Activated CD4-positive, alpha-beta T cell treated with anti-CD3 and anti-CD28 coated beads, Interleukin-2, amount 10 ng/mL, durations not matched to agents 7 days and 5 days (primary cell): ENCODE data around the gene HYCC1. TPM values are rescaled to one million over a fixed set of nuclear protein-coding genes. Genes with fewer than 3 reads are reported as not detected.
"Not testable (repeated sequence)": the region's sequence is repeated elsewhere in the genome, so short reads cannot be mapped to it uniquely, and the experiment has no call there.

Experiments used
- CTCF ChIA-PET: fragments of 350-600 bp; sonication (Branson Sonifier 250); formaldehyde crosslinking; loops from one replicate; lab custom pipeline; 2021; ENCODE audit warnings: antibody characterized with exemption; lab: Charles Lee
- POLR2A ChIA-PET: fragments of 350-600 bp; sonication (Branson Sonifier 250); formaldehyde crosslinking; loops from one replicate; lab custom pipeline; 2021; ENCODE audit warnings: antibody characterized with exemption; lab: Charles Lee
- DNase-seq: peaks from one replicate; pipeline ENCODE4 v3.0.0-alpha.2; 2020
- H3K27ac Mint-ChIP-seq: one replicate; pipeline ENCODE4 v1.8.0; 2021; ENCODE audit warnings: mild to moderate bottlenecking, moderate library complexity, mixed read lengths
- H3K27me3 Mint-ChIP-seq: one replicate; pipeline ENCODE4 v1.8.0; 2021; ENCODE audit warnings: mixed read lengths
- H3K36me3 Mint-ChIP-seq: one replicate; pipeline ENCODE4 v1.8.0; 2021; ENCODE audit warnings: low read depth, mixed read lengths
- H3K4me1 Mint-ChIP-seq: one replicate; pipeline ENCODE4 v1.8.0; 2021; ENCODE audit warnings: mixed read lengths
- H3K4me3 Mint-ChIP-seq: one replicate; pipeline ENCODE4 v1.8.0; 2021; ENCODE audit warnings: mild to moderate bottlenecking, moderate library complexity, mixed read lengths
- H3K9me3 Mint-ChIP-seq: one replicate; pipeline ENCODE4 v1.8.0; 2021; ENCODE audit warnings: mixed read lengths
- total RNA-seq, 2 experiments: library from RNA; stranded (reverse); gene quantifications; one replicate each; pipeline ENCODE4 v1.2.3, GENCODE V29; 2021

HYCC1 gene
- total RNA-seq, result 10 to 100 TPM; 47.2 to 54.2 TPM

DNA sequence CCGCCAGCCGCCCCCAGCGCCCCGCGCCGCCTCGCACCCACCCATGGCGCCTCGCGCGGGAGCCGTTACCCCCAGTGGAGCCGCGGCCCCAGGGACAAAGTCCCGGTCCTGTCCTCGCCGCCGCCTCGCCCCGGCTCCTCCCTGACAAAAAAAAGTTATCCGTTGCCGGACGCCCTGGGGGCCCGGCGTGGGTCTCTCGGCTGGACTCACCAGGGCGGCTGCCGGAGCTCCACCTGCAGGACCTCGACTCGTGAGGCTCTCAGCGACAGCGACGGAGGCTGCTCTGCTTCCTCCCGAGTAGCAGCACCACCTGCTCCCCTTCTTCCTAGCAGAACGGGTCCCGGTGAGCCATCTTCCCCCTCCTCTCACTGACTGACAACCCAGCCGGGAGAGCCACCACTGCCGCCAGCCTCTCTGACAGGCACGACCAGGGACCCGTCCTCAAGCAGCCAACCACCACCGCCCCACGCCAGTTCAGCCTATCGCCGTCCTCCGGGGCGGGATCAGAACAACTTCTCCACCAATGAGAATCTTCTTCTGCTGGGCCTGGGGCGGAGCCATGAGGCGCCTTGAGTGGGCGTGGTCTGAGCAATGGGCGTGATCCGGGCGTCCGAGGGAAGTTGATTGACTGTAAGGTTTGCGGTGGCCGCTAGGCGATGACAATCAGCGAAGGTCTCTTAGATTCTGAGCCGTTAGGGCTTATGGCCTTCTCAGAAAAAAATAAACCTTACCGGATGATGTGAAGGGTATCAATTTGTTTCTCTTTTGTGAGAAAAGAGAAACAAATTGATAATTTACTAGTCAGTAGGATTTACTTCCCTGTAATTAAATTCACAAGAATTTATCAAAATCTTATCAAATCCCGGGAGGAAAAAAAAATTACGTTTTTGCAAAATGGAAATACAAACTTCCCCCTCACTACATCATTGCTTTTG lies at the start of gene HYCC1:
Gene HYCC1, minus strand, starts transcription at position 416 of the 935 bp plus-strand sequence. CDS start 23,019 bp downstream, outside the sequence.
- ChIA-PET CTCF (interaction anchor here (1.7 to 2.1 kb wide), 2 partner anchors 10 to 13 kb away, joined by 5 to 10 read pairs; no protein-coding TSS in a partner anchor), POLR2A (no interaction called here)
- peaks cover 17% of the 10 kb centered on the region for H3K36me3 Mint-ChIP-seq

DNA sequence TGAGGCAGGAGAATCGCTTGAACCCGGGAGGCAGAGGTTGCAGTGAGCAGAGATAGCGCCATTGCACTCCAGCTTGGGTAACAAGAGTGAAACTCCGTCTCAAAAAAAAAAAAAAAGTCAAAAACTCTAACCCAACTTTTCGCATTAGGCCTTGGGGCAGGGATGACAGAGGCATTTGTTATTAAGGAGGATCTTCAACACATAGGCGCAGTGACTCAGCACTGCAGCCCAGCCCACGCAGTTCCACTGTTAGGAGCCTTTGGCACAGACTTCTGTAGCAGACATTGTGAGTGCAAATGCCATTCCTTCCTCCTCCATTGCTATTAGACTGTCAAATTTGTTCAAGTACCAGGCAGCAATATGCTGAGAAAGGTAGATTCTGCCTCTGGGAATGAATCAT lies 48.5 kb upstream of the HYCC1 start:
- Mint-ChIP-seq H3K27me3 (no peaks in the 10 kb centered on the region), H3K36me3 (no peaks in the 10 kb centered on the region), H3K9me3 (no peaks in the 10 kb centered on the region), H3K4me3 (no peak overlapping the region), H3K27ac (no peak overlapping the region), H3K4me1 (no peaks in the 10 kb centered on the region)
- ChIA-PET CTCF (no interaction called here), POLR2A (no interaction called here)
- DNase-seq, result no peak

More for the DNA sequence above, at the start of gene HYCC1:
- Mint-ChIP-seq H3K27ac (peak within 1 kb of the TSS; percentile 96), H3K9me3 (peaks cover 7% of the 10 kb centered on the region), H3K4me1 (peaks cover 35% of the 10 kb centered on the region), H3K4me3 (peak within 1 kb of the TSS; percentile 94), H3K27me3 (no peaks in the 10 kb centered on the region)
- peak; percentile 99 for DNase-seq

DNA sequence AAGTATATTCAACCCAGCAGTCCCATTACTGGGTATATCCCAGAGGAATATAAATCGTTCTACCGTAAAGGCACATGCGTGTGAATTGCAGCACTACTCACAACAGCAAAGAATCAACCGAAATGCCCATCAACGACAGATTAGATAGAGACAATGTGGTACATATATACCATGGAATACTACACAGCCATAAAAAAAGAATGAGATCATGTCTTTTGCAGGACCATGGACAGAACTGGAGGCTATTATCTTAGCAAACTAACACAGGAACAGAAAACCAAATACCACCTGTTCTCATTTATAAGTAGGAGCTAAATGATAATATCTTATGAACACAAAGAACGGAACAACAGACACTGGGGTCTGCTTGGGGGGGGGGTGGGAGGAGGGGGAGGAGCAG lies 47.4 kb upstream of the HYCC1 start:
- CTCF ChIA-PET, result no interaction called here
- no peaks in the 10 kb centered on the region for H3K9me3 Mint-ChIP-seq
- no peak for DNase-seq
- H3K36me3 Mint-ChIP-seq, result no peaks in the 10 kb centered on the region
- no peaks in the 10 kb centered on the region for H3K27me3 Mint-ChIP-seq
- H3K4me1 Mint-ChIP-seq, result no peaks in the 10 kb centered on the region
- H3K27ac Mint-ChIP-seq, result no peak overlapping the region
- no peak overlapping the region for H3K4me3 Mint-ChIP-seq
- POLR2A ChIA-PET, result no interaction called here

DNA sequence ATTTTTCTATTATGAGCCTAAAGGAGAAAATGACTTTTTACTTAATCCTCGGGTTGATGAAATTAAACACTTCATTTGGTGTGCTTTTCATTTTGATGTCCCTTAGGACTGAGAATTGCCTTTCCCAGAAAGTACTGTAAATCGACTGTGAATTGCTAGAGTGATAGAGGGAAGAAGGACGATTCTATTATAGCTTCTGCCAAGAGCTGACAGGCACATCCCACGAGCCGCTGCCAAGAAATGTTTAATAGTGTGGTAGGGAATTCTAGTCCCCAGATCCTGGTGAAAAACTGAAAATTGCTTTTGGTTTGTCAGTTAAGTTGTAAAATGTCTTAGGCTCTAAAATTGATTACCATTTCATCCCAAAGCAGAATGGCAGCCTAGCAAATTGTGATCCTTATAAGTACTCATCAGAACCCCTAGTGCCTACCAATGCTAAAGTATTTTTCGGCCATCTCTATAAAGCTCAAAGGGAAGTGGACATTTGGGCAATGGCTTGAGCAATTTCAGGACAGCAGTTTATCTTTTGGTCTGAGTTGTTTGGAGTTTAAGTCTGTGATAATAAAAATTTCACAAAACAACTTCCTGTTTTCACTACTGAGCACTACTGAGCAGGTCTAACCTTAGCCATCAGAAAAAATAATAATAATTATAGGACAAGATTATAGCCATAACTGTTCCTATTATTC lies 44.6 kb upstream of the HYCC1 start:
- Mint-ChIP-seq H3K27me3 (no peaks in the 10 kb centered on the region), H3K4me1 (peaks cover 4% of the 10 kb centered on the region), H3K27ac (no peak overlapping the region), H3K4me3 (no peak overlapping the region), H3K9me3 (no peaks in the 10 kb centered on the region), H3K36me3 (no peaks in the 10 kb centered on the region)
- POLR2A ChIA-PET, result interaction anchor here (0.6 kb wide), 1 partner anchor 212 kb away, joined by 3 read pairs; no protein-coding TSS in a partner anchor
- DNase-seq, result no peak
- CTCF ChIA-PET, result no interaction called here

DNA sequence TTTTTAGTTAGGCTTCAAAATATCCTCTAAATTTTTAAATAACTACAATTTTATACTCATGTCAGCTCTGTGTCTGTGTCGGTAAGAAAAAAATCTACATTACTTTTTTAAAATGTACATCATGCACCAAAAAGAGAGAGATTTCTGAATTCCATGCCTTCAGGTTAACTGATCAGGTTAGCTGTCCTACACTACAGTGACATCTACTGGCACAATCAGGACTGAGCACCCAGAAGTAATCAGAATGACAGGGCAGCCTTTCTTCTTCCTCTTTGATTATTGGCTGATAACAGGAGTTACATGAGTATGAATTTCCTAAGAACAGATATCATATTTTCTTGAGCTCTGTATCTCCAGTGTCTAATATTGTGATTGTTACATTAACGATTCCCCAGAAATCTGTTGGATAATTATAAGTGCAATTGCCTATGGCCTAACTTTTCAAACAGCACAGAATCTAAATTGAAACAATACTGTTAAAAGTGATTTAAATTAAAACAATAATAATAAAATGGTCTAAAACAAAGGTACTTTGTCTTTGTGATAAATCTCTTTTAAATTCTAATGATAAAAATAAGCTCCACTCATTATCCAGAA lies 41.8 kb upstream of the HYCC1 start:
- POLR2A ChIA-PET, result no interaction called here

DNA sequence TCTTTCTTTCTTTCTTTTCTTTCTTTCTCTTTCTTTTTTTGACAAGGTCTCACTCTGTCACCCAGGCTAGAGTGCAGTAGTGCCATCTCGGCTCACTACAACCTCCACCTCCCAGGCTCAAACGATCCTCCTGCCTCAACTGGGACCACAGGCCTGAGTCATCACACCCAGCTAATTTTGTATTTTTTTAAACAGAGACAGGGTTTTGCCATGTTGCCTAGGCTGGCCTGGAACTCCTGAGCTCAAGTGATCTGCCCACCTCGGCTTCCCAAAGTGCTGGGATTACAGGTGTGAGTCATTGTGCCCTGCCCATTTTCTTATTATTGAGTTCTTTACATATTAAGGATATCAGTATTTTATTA lies 37.2 kb upstream of the HYCC1 start:
- H3K4me1 Mint-ChIP-seq, POLR2A ChIA-PET, H3K4me3 Mint-ChIP-seq, H3K36me3 Mint-ChIP-seq, H3K9me3 Mint-ChIP-seq, H3K27ac Mint-ChIP-seq, CTCF ChIA-PET, H3K27me3 Mint-ChIP-seq, DNase-seq: not testable (repeated sequence)

More for the DNA sequence above, 41.8 kb upstream of the HYCC1 start:
- Mint-ChIP-seq H3K4me1 (peaks cover 4% of the 10 kb centered on the region), H3K27ac (no peak overlapping the region), H3K9me3 (no peaks in the 10 kb centered on the region), H3K27me3 (no peaks in the 10 kb centered on the region), H3K36me3 (no peaks in the 10 kb centered on the region), H3K4me3 (no peak overlapping the region)
- CTCF ChIA-PET, result interaction anchor here (0.7 to 2.7 kb wide), 17 partner anchors 12 to 495 kb away, joined by 3 to 10 read pairs (median 4); partner anchors contain the start of gene IL6
- peak; percentile 75 for DNase-seq

DNA sequence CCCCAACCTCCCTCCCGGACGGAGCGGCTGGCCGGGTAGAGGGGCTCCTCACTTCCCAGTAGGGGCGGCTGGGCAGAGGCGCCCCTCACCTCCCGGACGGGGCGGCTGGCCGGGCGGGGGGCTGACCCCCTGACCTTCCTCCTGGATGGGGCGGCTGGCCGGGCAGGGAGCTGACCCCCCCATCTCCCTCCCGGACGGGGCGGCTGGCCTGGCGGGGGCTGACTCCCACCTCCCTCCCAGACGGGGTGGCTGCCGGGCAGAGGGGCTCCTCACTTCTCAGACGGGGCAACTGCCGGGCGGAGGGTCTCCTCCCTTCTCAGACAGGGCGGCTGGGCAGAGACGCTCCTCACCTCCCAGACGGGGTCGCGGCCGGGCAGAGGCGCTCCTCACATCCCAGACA lies 32.4 kb upstream of the HYCC1 start:
- H3K4me1 Mint-ChIP-seq, H3K4me3 Mint-ChIP-seq, DNase-seq, CTCF ChIA-PET, H3K36me3 Mint-ChIP-seq, POLR2A ChIA-PET, H3K27ac Mint-ChIP-seq, H3K27me3 Mint-ChIP-seq, H3K9me3 Mint-ChIP-seq: not testable (repeated sequence)

DNA sequence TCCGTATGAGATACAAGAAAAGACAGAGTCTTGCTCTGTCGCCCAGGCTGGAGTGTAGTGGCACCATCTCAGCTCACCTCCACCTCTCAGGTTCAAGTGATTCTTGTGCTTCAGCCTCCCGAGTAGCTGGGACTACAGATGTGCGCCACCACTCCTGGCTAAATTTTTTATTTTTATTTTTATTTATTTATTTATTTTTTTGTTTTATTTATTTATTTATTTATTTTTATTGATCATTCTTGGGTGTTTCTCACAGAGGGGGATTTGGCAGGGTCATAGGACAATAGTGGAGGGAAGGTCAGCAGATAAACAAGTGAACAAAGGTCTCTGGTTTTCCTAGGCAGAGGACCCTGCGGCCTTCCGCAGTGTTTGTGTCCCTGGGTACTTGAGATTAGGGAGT lies 31.2 kb upstream of the HYCC1 start:
- H3K4me1 Mint-ChIP-seq, H3K27me3 Mint-ChIP-seq, H3K9me3 Mint-ChIP-seq, DNase-seq, H3K4me3 Mint-ChIP-seq, H3K27ac Mint-ChIP-seq, H3K36me3 Mint-ChIP-seq, POLR2A ChIA-PET: not testable (repeated sequence)
- CTCF ChIA-PET, result interaction anchor here (1.0 to 2.7 kb wide), 2 partner anchors 11 to 260 kb away, joined by 3 to 9 read pairs; no protein-coding TSS in a partner anchor

DNA sequence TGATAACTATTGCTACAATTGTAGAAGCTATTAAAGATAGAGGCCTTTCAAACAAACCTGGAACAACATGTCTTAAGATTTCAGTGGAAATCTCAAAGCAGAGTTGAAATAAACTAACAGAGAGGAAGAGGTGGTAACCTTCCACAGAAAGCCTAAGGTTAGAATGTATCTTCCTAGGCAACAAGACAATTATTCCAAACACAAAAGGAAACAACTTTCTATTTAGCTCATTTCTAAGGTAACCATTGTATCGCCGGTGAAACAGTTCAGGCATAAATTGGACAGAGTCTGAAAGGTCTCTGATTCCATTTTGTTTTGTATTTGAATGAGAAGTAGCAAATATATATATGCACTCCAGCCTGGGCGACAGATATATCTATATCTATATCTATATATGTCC lies 30.7 kb upstream of the HYCC1 start:
- CTCF ChIA-PET, result interaction anchor here (0.8 to 2.7 kb wide), 3 partner anchors 11 to 259 kb away, joined by 3 to 9 read pairs (median 3); no protein-coding TSS in a partner anchor
- Mint-ChIP-seq H3K4me3 (no peak overlapping the region), H3K36me3 (no peaks in the 10 kb centered on the region), H3K27me3 (no peaks in the 10 kb centered on the region), H3K4me1 (no peaks in the 10 kb centered on the region), H3K9me3 (no peaks in the 10 kb centered on the region), H3K27ac (no peak overlapping the region)
- no peak for DNase-seq
- POLR2A ChIA-PET, result no interaction called here

DNA sequence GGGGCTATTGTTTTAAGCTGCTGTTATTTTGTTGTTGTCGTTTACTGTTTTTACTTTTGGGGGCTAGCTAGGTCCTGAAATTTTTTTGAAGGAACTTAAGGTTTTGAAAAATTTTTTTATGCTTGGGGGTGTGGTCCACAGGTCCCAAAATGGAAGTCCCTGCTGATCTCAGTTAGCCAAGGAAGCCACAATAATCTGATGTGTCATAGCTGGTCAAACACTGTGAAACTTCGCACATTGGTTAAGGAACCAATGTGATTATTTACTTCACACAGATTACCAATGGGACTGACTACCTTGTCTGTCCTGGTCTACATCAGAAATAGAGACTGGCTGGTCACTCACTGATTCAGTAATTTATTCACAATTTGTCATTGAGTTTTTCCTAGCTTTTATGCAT lies 29.5 kb upstream of the HYCC1 start:
- Mint-ChIP-seq H3K27me3 (no peaks in the 10 kb centered on the region), H3K9me3 (no peaks in the 10 kb centered on the region), H3K36me3 (no peaks in the 10 kb centered on the region), H3K4me3 (no peak overlapping the region), H3K27ac (no peak overlapping the region), H3K4me1 (no peaks in the 10 kb centered on the region)
- ChIA-PET POLR2A (no interaction called here), CTCF (interaction anchor here (2.7 kb wide), 1 partner anchor 12 kb away, joined by 9 read pairs; no protein-coding TSS in a partner anchor)
- DNase-seq, result no peak

DNA sequence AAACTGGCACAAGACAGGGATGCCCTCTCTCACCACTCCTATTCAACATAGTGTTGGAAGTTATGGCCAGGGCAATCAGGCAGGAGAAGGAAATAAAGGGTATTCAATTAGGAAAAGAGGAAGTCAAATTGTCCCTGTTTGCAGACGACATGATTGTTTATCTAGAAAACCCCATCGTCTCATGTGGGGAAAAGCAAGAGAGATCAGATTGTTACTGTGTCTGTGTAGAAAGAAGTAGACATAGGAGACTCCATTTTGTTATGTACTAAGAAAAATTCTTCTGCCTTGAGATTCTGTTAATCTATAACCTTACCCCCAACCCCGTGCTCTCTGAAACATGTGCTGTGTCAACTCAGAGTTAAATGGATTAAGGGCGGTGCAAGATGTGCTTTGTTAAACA lies 25.7 kb upstream of the HYCC1 start:
- POLR2A ChIA-PET, H3K27ac Mint-ChIP-seq, H3K4me3 Mint-ChIP-seq, H3K27me3 Mint-ChIP-seq, H3K9me3 Mint-ChIP-seq, DNase-seq, CTCF ChIA-PET, H3K4me1 Mint-ChIP-seq, H3K36me3 Mint-ChIP-seq: not testable (repeated sequence)

DNA sequence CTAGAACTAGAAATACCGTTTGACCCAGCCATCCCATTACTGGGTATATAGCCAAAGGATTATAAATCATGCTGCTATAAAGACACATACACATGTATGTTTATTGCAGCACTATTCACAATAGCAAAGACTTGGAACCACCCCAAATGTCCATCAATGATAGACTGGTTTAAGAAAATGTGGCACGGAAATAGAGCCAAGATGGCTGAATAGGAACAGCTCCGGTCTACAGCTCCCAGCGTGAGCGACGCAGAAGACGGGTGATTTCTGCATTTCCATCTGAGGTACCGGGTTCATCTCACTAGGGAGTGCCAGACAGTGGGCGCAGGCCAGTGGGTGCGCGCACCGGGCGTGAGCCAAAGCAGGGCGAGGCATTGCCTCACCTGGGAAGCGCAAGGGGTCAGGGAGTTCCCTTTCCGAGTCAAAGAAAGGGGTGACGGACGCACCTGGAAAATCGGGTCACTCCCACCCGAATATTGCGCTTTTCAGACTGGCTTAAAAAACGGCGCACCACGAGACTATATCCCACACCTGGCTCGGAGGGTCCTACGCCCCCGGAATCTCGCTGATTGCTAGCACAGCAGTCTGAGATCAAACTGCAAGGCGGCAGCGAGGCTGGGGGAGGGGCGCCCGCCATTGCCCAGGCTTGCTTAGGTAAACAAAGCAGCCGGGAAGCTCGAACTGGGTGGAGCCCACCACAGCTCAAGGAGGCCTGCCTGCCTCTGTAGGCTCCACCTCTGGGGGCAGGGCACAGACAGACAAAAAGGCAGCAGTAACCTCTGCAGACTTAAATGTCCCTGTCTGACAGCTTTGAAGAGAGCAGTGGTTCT lies 21.8 kb upstream of the HYCC1 start:
- POLR2A ChIA-PET, H3K27me3 Mint-ChIP-seq, CTCF ChIA-PET: not testable (repeated sequence)

More for the DNA sequence above, 21.8 kb upstream of the HYCC1 start:
- H3K27ac Mint-ChIP-seq, DNase-seq, H3K9me3 Mint-ChIP-seq, H3K4me3 Mint-ChIP-seq, H3K36me3 Mint-ChIP-seq, H3K4me1 Mint-ChIP-seq: not testable (repeated sequence)
